Measurements from ENCODE around the gene POLDIP2. TPM values are rescaled to one million over a fixed set of nuclear protein-coding genes. Genes with fewer than 3 reads are reported as not detected.

Gene POLDIP2
- total and polyA plus RNA-seq, 2 of the 13 experiments (the other 11 are each of a cell fraction or from before 2014, with no cell fraction given), result 85.9 to 114 TPM

DNA sequence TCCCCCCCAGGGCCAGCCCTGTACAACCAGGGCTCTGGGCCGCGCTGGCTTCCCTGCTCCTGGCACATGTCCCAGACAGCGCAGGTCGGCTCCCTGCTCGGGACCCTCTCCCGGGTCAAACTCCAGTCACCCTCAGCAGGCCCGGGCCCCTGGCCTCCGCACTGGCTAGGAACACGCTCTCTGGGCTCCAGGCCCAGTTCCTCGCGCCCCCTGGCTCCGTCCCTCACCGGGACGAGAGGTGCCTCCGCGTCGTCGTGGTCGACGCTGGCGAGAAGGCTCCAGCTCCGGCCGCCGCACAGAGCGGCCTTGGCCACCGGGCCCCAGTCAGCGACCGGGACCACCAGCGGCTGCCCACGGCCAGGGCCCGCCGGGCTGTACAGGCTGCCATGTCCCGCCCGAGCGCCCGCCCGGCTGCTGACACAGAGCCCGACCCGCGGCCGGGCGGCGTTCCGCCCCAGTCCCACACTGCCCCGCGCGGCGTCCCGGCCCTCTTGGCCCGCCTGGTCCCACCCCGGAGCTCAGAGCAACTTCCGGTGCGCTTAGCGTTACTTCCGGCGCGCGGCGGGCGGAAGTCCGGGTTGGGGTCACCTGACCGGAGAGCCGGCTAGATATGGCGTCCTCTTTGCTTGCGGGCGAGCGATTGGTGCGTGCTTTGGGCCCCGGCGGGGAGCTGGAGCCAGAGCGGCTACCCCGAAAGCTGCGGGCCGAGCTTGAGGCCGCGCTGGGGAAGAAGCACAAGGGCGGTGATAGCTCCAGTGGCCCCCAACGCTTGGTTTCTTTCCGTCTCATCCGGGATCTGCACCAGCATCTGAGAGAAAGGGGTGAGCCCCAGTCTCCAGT, at the start of gene POLDIP2 (continued):
- TF ChIP-seq ZMYM3 (CRISPR knock-in tag; IDR thresholded peaks at IDR 0.05), result no peak
- peak; percentile 86 for TF ChIP-seq ELF3 (CRISPR knock-in tag; IDR thresholded peaks at IDR 0.05)
- no peak for TF ChIP-seq SMARCE1 (IDR thresholded peaks at IDR 0.05; ENCODE audit: borderline replicate concordance)
- TF ChIP-seq ZNF556 (CRISPR knock-in tag; IDR thresholded peaks at IDR 0.05; ENCODE audit: borderline replicate concordance), result peak; percentile 88; the same call in 1 of the 2 replicates
- TF ChIP-seq, protein P1, sequence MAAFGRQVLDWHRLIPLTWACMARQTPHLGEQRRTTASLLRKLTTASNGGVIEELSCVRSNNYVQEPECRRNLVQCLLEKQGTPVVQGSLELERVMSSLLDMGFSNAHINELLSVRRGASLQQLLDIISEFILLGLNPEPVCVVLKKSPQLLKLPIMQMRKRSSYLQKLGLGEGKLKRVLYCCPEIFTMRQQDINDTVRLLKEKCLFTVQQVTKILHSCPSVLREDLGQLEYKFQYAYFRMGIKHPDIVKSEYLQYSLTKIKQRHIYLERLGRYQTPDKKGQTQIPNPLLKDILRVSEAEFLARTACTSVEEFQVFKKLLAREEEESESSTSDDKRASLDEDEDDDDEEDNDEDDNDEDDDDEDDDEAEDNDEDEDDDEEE (CRISPR knock-in tag; IDR thresholded peaks at IDR 0.05), result no peak
- peak; percentile 84 for TF ChIP-seq SALL1 (CRISPR knock-in tag; IDR thresholded peaks at IDR 0.05)
- no peak for TF ChIP-seq ZNF432 (CRISPR knock-in tag; IDR thresholded peaks at IDR 0.05; ENCODE audit: borderline replicate concordance)
- no peak for TF ChIP-seq RCOR2 (CRISPR knock-in tag; IDR thresholded peaks at IDR 0.05)
- TF ChIP-seq ZNF530 (CRISPR knock-in tag; IDR thresholded peaks at IDR 0.05; ENCODE audit: low read depth), result no peak
- peak; percentile 74 for TF ChIP-seq HOXD1 (CRISPR knock-in tag; IDR thresholded peaks at IDR 0.05)
- TF ChIP-seq DNMT3B (CRISPR knock-in tag; conservative IDR thresholded peaks at IDR 0.05), result no peak
- no peak for TF ChIP-seq CBX1 (IDR thresholded peaks at IDR 0.05; ENCODE audit: low read depth)
- 0 out of 2 replicates have a peak, but pooled peaks have one; percentile 43 for TF ChIP-seq ZNF569 (CRISPR knock-in tag; IDR thresholded peaks at IDR 0.05; ENCODE audit: borderline replicate concordance)
- TF ChIP-seq ZBTB8A (CRISPR knock-in tag; IDR thresholded peaks at IDR 0.05; ENCODE audit: borderline replicate concordance, low read depth), result no peak
- no peak for TF ChIP-seq ZNF296 (CRISPR knock-in tag; conservative IDR thresholded peaks at IDR 0.05)
- peak; percentile 85 for TF ChIP-seq ZNF331 (CRISPR knock-in tag; IDR thresholded peaks at IDR 0.05)
- TF ChIP-seq FLYWCH1 (CRISPR knock-in tag; IDR thresholded peaks at IDR 0.05), result no peak
- TF ChIP-seq ZNF253 (CRISPR knock-in tag; IDR thresholded peaks at IDR 0.05; ENCODE audit: borderline replicate concordance), result no peak
- TF ChIP-seq, protein P2, sequence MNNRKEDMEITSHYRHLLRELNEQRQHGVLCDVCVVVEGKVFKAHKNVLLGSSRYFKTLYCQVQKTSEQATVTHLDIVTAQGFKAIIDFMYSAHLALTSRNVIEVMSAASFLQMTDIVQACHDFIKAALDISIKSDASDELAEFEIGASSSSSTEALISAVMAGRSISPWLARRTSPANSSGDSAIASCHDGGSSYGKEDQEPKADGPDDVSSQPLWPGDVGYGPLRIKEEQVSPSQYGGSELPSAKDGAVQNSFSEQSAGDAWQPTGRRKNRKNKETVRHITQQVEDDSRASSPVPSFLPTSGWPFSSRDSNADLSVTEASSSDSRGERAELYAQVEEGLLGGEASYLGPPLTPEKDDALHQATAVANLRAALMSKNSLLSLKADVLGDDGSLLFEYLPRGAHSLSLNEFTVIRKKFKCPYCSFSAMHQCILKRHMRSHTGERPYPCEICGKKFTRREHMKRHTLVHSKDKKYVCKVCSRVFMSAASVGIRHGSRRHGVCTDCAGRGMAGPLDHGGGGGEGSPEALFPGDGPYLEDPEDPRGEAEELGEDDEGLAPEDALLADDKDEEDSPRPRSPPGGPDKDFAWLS (CRISPR knock-in tag; IDR thresholded peaks at IDR 0.05; ENCODE audit: borderline replicate concordance), result no peak
- TF ChIP-seq POLR2AphosphoS5 (IDR thresholded peaks at IDR 0.05; ENCODE audit: low read depth, low read length), result peak; percentile 66
- TF ChIP-seq YY1 (IDR thresholded peaks at IDR 0.05; ENCODE audit: insufficient read depth, insufficient replicate concordance, low read depth, low read length), result peak; percentile 96
- 0 out of 2 replicates have a peak, but pooled peaks have one; percentile 46 for TF ChIP-seq ZNF816 (CRISPR knock-in tag; IDR thresholded peaks at IDR 0.05; ENCODE audit: borderline replicate concordance)
- TF ChIP-seq ZNF30 (CRISPR knock-in tag; IDR thresholded peaks at IDR 0.05), result no peak
- TF ChIP-seq ZBTB21 (CRISPR knock-in tag; IDR thresholded peaks at IDR 0.05), result peak; percentile 53; the same call in 1 of the 2 replicates
- no peak for TF ChIP-seq ZNF12 (CRISPR knock-in tag; IDR thresholded peaks at IDR 0.05)
- peak; percentile 96 for TF ChIP-seq NR2C2 (CRISPR knock-in tag; IDR thresholded peaks at IDR 0.05; ENCODE audit: borderline replicate concordance)
